ENCODE data around the gene PACSIN3.

Gene PACSIN3

DNA sequence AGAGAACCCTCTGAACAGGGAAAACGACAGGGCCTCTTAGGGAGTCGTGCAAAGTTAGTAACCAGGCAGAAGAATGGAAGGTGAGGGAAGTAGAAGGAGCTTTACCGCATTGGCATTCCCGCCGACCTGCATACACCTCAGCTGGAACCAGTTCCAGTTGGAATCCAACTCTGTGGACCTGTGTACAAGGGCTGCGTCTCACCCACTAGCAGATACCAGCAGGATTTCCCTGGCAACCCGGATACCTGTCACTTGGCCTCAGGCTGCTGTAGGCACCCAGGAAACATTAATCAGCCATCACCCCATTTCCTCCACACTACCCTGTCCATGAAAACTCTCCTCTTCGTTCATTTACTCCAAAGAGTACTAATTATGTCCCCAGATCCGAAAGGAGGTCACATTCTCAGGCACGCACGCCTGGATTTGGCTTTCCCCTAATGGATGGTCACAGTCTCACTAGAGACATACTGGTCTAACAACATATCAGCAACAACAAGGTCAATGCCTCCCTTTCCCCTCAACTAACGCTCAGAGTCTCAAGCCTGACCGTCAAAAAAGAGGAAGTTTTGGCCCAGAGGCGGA, 10.4 kb downstream of the PACSIN3 start:
- no peak for FAIRE-seq

DNA sequence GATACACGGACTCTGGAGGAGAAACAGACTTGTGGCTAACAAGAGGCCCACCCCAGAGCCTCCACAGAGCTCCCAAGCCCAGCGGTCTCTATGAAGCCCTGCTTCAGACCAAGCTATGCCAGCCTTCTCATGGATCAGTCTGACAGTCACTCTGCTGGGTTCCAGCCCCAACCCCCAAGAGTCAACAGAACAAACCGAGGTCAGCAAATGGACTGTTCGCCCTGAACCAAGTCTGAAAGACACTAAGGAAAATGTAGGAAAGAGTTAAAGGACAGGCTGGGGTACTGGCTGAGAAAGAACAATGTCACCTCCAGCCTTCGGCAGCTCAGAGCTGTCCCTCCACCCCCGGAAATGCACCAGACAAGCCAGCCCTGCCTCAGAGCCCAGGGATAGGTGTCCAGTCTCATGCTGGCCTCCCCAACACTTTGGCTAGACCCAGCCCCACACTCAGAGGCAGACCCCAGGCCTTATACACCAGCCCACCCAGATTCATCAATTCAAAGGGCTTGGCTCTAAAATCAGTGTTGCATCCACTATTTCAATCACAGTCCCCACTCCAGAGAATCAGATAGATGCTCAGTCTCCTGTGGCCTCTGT, 13.4 kb downstream of the PACSIN3 start:
- FAIRE-seq, result no peak

DNA sequence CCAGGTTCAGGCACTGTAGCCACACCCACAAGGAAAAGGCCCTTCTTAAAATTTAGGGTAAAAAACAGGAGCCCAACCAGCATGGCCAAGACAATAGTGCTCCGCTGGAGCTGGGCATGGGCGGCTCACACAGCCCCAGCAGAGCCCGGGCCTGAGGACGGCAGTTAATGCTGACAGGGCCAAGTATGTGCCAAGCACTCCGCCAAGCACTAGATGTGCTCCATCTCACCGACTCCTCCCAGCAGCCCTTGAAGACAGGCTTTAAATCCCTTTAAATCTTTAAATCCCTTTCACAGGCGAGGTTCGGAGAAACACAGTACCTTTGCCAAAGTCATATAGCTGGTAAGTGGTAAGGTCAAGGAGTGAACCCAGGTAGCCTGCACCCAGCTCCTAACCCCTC, 14.4 kb downstream of the PACSIN3 start:
- no peak for FAIRE-seq

DNA sequence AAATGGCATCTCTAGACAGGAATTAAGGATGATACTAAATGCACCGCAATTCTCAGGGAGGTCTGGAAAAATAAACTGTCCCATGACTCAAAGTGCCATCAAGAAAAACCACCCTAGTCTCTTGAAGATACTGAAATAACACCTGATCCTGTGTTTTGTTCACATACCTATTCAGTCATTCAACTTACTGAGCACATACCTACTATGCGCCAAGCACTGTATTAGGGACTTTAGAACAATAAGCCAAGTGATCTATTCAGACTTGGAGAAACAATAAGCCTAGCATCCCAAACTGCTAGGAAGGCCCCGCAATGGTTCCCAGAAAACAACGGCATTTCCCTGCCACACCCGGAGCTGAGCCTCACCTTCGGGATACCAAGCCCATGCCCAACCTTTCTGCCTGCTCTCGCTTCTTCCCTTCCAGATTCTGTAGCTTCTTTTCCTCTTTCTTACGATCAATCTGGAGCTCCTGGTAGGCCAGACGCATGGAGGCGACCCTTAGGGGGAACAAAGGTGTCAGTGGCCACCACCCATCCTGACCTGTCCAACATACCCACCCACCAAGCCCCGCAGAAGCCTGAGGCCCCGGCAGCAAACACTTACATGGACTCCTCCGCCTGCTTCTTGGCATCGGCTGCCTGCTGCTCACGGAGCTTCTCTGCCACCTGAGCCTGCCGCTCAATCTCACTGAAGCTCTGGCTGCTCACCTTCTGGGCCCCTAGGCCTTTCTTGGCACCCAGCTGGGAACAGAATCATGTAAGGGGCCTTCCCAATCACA, 15.0 kb downstream of the PACSIN3 start:
- no peak for FAIRE-seq

DNA sequence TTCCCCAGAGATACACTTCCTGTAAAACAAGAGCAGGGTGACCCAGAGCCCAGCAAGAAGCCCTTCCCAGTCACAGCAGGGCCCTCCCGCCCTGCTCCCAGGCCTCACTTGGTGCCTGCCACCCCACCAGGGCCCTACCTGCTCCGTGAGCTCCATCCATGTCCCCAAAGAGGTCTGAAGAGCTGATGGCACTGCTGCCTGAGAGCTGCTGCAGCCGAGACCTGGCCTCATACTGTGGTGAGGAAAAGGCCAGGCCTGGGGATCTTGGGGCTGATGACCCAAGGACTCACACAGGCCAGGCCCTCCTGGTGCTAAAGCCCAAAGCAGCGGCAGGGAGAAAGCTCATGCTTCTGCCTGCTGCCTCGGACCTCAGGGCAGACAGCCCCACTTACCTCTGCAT, 19.9 kb downstream of the PACSIN3 start:
- FAIRE-seq, result no peak

DNA sequence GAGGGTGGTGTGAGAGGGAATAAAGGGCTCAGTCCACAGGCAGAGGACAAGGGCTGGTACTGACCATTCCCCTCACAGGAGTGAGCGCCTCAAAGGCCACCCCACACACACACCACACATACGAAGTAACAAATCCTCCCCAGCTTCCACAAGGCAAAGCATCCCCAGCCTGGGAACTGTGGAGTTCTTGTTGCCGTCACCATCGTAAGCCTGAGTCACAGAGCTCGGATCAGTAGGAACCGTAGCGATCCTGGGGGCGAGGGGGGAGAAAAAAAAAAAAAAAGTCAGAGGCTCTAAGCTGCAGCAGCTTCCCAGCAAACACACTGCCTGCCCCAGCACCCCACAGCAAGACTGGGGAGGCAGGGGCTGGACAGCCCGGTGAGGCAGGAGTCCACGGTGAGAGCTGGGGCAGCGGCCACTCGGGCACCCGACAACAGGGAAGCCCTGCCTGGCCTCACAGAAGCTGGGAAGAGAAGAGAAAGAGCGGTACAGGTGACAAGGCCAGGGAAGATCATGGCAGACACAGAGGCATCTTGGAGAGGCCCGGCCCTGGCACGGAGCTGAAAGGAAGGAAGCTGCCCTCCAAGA, 20.9 kb downstream of the PACSIN3 start:
- FAIRE-seq, result no peak

DNA sequence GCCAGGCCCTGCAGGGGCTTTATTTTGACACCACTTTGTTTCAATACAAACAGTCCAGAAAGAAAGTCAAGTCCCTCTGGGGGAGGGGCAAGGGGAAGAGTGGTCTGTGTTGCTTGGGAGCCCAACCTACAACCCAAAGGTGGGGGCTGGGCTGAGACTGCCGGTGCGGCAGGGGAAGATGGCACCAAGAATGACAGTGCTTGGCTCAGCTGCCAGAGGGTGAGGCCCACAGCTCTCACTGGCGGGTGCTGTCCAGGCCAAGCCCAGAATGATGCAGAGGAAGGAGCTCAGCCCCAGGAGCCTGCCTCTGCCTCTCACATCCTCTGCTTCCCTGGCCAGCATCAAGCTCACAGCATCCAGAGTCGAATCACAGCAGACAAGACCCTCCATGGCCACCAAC, 21.9 kb downstream of the PACSIN3 start:
- no peak for FAIRE-seq

DNA sequence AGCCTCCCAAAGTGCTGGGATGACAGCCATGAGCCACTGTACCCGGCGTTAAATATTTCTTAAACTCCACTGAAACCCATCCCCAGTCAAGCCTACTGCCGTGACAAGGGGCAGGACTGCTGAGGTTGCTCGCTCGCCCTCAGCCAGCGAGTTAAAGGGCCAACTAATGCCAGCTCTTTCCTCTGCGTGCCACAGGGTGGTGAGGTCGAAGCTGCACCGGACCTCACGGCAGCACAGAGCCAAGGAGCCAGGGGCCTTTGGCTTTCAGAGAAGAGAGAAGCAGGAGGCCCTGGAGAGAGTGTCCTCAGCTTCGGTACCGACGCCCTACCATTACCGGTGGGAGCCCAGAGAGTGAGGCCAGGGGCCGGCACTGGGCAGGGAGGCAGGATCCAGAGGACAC, 22.3 kb downstream of the PACSIN3 start:
- no peak for FAIRE-seq

DNA sequence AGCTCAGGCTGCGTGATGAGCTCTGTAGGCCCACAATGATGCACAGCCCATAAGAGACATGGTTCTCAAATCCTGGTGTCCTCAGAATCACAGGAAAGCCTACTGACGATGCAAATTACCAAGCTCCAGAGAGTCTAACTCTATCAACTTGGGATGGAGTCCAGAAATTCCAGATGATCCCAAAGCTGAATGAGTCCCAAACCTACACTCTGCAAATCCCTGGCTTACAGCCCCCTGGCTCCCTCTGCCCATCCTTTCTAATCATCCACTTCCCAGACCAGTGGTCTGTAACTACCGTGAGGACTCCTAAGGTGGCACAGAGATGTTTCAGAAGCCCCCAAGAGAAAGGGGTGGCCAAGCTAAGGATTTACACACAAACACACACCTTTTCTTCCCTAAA, 23.0 kb downstream of the PACSIN3 start:
- no peak for FAIRE-seq

DNA sequence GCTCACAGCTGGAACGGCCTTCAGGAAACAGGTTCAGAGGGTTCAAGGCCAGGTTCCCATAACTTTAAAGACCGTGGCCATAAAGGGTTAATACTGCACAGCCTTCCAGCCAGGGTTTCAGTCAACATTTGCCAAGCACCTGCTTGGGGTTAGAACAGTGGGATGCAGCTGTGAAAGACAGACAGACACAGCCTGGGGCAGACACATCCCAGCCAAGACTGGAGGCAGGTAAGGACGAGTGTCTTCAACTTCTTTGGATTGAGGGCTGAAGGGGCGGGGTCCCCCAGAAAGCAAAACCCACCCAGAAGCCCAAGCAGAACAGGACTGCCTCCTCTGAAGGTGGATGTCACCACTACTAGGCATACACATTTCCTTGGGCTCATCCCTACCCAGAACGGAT, 23.8 kb downstream of the PACSIN3 start:
- FAIRE-seq, result no peak

DNA sequence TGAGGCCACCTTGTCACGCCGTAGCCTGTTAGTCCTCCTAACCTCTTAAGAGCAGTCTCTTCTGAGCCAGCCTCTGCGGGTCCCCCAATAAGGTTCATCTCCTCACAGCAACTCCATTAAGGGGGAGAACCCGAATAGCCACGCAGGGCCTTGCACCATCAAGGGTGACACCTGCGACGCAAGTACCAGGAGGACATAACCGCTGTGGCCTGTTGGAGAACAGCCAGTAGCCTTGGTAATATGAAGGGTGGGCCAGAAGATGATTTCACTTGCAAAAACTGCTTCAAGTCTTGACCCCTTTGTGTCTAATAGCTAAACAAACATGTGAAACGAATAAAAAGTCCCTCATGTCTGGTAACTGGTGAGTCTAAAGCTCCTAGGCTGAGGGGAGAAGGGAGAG, 24.3 kb downstream of the PACSIN3 start:
- no peak for FAIRE-seq

DNA sequence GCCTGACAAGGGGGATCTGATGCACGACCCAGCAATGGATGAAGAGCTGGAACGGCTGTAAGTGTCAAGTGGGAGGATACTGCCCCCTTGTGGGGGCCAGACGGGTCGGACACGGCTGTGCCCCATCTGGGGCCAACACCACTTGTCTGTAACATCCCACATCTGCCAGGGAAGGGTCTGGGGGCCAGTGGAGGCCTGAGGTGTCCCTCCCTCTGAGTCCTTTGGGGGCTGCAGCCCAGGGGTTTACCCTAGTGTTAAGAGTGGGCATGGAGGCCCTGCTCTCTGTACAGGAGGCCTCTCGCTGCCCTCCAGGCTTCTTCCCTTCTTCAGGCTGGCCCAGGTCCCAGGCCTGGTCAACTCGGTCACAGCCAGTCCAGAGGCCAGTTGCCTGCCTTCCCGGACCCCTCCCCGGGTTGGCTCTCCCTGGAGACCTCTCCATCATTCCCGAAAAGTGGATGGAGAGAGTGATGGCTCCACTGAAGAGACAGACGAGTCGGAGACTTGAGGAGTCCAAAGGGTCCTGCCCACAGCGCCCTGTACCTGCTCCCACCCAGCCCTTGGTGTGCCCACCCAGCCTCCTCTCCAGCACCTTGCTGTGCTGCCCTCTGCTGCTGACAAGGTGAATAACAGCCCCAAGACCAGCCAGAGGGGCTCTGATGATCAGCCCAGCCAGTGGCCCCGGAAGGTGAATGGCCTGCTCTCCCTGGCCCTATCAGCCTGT, 24.9 kb downstream of the PACSIN3 start:
- FAIRE-seq, result no peak

DNA sequence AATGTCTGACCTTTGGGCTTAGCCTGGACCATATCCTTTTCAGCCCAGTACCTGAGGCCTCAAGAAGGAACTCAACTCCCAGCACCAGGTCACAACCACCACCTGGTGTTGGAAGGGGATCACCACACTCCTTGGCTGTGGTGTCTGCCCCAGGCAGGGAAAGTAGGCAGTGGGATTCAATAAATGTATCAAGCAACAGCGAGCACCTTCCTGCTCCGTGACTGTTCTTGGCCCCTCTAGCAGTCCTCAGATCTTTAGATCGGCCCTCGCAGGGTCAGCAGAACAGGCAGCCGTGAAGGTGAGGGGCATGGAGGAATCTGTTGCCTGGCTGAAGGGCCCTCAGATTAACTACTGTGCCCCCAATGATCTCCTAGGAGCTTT, 25.5 kb downstream of the PACSIN3 start:
- no peak for FAIRE-seq

DNA sequence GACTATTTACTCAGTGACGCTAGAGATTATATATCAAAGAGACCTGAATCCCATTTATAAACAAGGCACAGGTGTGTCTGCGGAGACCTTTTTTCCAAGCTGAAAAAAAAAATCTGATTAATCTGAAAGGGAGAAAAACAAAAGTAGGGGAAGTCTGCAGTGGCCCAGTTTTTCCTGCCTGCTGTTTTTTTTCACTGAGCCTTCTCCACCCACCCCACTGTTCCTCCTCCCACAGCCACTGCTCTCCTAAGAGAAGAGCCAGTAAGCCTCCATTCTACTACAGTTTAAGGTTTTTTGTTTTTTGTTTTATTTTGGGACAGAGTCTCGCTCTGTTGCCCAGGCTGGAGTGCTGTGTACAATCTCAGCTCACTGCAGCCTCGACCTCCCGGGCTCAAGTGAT, 28.0 kb downstream of the PACSIN3 start:
- no peak for FAIRE-seq

DNA sequence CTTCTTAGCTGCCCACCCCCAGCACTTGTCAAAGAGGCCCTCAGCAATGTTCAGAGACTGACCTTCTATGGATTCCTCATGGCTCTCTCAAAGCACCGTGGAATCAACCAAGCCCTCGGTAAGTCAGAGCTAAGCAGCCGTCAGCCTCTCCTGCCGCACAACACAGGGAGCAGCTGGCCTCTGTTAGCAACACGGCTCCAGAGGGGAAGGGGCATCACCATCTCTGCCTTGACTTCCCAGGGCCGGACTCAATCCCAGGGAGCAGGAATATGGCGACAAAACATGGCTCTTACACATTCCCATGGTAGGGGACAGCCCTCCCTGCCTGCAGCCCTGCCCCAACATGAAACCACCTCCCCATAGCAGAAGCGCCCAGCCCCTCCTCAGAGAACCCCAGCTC, 28.4 kb downstream of the PACSIN3 start:
- FAIRE-seq, result no peak

DNA sequence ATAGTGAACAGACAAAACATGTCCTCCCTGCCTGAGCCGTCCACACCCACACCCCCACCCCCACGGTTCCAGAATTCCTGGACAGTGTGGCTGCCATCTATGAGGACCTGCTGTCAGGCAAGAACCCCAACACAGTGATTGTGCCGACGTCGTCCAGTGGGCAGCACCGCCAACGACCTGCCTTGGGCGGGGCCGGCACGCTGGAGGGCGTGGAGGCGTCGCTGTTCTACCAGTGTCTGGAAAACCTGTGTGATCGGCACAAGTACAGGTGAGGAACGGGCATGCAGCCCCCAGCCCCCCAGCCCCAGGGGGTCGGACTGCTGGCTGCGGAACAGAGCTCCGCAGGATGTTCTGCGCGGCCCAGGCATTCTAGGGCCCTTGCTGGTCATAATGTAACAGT, 29.3 kb downstream of the PACSIN3 start:
- FAIRE-seq, result no peak

DNA sequence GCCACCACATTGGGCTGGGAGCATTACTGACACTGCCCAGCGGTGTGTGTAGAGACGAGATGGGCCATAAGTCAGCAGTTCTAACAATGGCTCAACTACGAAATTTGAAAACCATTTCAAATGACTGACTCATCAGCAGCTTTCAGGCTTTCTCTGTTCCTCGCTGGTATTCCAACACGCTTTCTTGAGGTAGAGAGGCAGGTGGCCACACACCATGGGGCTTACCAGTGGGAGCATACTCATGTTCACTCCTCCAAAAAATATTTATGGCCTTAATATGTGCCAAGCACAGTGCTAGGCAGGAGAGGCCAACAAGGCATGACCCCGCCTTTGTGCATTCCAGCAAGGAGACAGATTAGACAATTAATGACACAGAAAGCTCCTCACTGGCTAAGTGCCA, 29.9 kb downstream of the PACSIN3 start:
- no peak for FAIRE-seq

DNA sequence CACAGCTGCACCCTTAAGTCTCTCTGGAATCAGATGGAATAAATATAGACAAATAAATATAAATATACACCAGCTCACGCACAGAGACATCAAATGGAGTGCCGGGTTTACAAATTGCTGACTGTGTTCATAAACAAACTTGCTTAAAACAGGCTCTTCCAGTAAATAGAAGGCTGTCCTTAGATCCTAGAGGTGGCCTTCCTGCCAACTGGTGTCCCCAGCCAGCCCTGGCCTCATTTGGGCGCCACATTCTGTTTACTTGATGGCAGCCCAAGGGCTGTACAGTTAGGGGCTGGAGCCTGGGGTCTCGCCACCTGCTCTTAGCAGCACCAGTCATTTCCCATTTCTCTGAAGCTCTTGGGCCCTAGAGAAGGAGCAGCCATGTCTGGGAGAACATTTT, 30.4 kb downstream of the PACSIN3 start:
- no peak for FAIRE-seq

DNA sequence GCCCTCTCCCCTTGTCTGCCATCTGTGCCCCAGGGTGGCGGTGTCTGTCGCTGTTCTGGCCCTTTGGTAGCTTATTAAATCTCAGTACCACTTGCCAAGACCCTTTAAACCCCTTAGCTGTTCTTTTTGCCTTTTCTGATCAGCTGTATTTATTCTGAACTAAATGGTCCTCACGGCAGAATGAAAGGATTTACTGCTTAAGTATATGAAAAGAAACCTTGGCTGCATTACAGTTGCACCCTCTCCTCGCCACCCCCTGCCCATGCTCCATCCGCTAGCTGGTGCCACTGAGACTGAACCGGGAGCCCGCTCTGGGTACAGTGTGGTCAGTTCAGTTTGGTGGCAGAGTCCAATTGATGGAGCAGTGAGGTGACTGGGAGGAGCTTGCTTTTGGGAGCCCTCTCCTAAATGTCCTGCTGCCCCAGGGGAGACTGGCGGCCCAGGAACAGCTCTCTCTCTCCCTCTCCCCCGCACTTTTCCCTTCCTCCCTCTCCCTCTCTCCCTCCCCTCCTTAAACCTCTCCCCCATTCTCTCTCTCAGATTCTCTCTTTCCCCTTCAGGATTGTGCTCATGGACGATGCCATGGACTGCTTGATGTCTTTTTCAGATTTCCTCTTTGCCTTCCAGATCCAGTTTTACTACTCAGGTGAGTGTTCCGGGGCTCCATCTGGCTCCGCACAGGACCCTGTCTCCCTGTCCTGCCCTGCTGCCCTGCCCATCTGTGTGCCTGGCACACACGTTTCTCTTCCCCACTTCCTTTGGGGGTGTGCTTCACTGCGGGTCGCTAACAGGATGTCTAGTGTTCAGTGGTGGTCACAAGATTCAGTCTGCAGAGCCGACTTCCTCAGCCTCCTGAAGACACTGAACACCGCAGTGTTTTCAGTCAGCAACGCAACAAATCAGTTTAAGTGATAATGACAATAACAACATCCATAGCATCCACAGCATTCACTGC, 31.3 kb downstream of the PACSIN3 start:
- no peak for FAIRE-seq

DNA sequence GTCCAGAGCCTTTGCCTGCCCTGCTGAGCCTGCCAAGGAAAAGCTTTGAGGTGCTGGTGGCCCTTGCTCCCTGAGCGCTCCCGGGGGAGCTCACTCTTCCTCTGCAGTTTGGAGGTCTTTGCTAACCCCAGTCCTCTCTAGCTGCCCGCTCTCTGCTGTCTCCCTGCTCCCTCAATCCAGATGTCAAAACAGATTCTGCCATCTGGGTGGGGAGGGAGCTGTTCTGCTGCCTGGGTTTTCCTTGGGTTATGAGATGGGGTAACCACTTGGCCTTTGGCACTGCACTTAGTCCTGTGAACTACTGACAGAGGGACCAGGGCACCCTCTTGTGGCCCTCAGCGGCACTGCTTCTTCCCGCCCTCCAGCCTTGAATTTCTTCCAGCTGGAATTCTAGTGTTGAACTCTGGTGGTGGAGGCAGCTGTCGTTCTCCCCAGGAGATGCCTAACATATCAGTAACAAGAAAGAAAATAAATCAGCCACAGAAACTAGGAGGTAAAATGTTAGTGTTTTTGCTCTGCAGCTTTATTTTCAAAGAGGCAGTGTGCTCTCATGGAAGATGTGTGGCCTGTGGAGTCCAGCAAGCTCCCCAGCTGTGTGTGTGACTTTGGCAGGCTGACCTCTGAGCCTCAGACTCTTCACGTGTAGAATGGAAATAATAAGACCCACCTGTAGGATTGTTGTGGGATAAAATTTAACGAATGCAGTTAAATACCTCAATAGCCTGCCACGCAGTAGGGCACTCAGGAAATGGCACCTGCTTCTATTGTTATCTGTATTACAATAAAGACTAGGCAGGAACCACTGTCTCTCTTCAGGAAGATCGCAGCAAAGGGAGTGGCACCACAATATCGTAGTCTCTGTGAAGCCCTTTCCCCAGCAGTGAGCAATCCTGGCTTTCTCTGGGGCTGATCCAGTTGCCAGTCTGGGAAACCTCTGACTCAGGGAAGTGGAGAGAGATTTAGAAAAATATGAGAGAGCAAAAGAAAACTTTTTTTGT, 33.0 kb downstream of the PACSIN3 start:
- FAIRE-seq, result no peak
